ENCODE measurements around the gene THAP2. TPM values are rescaled to one million over a fixed set of nuclear protein-coding genes. Genes with fewer than 3 reads are reported as not detected.

THAP2 gene
- total and polyA plus RNA-seq, 2 donors (not counting 3 experiments of a cell fraction or from before 2014, with no cell fraction given): 1.4 to 4.4 TPM

DNA sequence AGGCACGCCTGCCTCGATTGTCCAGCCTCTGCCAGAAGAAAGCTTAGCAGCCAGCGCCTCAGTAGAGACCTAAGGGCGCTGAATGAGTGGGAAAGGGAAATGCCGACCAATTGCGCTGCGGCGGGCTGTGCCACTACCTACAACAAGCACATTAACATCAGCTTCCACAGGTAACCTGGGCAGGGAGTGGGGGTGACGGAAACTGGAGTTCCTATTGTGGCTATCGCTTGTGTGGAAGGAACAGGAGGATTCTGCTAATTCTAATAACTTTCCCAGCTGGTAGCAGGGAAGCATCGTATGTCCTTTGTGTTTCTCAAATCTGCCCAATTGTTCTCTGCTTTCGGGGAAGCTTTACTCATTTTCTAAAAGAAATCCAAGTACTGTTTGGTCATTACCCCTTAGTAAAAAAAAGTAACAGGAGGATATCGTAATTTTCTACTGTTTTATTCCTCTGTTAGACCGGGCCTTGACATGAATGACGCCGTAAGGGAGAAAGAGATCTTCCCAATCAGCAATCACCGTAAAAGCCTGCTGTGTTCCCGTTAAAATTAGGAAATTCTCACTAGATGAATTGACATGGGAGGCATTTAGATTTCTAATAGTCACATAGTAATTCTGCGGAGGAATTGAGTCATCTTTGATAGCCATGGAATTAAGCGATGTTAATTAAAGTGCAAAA lies 449 bp downstream of the THAP2 start:
- CTCF ChIA-PET: interaction anchor here (0.9 to 4.3 kb wide), 6 partner anchors 13 to 83 kb away, joined by 3 to 36 read pairs (median 12); partner anchors contain the start of gene TMEM19
- BruUV-seq (replicated peaks): TSS peak; percentile 62

More for the DNA sequence above, 449 bp downstream of the THAP2 start:
- Histone ChIP-seq H3K36me3 (ENCODE audit: control insufficient read depth in 2 of 2, extremely low read depth in 1 of 2, insufficient read depth in 2 of 2, low read length in 2 of 2) (peaks cover 0 to 2% of the 10 kb centered on the region in 2 experiments), H2AFZ (ENCODE audit: low read depth, low read length) (peak overlapping the region; percentile 7), H3K27ac (ENCODE audit: insufficient read depth, low read depth, low read length) (peak overlapping the region; percentile 56), H4K20me1 (replicated peaks; ENCODE audit: control insufficient read depth, extremely low read depth, insufficient read depth, low read length) (no peaks in the 10 kb centered on the region), H3K4me2 (ENCODE audit: insufficient read depth, low read length) (peak overlapping the region; percentile 74), H3K9me3 (replicated peaks; ENCODE audit: control insufficient read depth, insufficient read depth, low read length) (no peaks in the 10 kb centered on the region), H3K79me2 (ENCODE audit: control insufficient read depth, insufficient read depth, low read length) (peaks cover 47% of the 10 kb centered on the region), H3K9me1 (replicated peaks; ENCODE audit: control insufficient read depth, extremely low read depth, insufficient read depth, low read length) (no peaks in the 10 kb centered on the region), H3K9ac (replicated peaks; ENCODE audit: extremely low read depth, insufficient read depth, low read length) (peak overlapping the region; percentile 75), H3K4me3 (replicated peaks in 1 of 3; ENCODE audit: insufficient read depth in 1 of 3, low read depth in 1 of 3, low read length in 3 of 3) (peak overlapping the region; percentile 81 to 98 (median 92)), H3K27me3 (ENCODE audit: control insufficient read depth in 2 of 2, insufficient read depth in 2 of 2, low read length in 2 of 2) (no peaks in the 10 kb centered on the region), H3K4me1 (ENCODE audit: control insufficient read depth, extremely low read depth, insufficient read depth, low read length) (peaks cover 17% of the 10 kb centered on the region)
- DNase-seq (ENCODE audit: low read depth, low spot score): no peak
- peak; percentile 50 for FAIRE-seq
- dilution Hi-C loops (cut with MboI; ENCODE audit: extremely low pct_ligation_motif_present, low sequenced_read_pairs): no loop called here
- TF ChIP-seq FOS (IDR thresholded peaks at IDR 0.05; ENCODE audit: borderline replicate concordance, insufficient read depth, low read length) (no peak), MYC (IDR thresholded peaks at IDR 0.05; ENCODE audit: low read depth, low read length) (no peak), GATA2 (IDR thresholded peaks at IDR 0.05; ENCODE audit: insufficient read depth, insufficient read length, low read depth, low read length) (no peak), POLR2A (IDR thresholded peaks at IDR 0.05; ENCODE audit: low read depth, low read length) (no peak), EZH2 (IDR thresholded peaks at IDR 0.05; ENCODE audit: borderline replicate concordance, low read depth, low read length, severe bottlenecking) (no peak), JUN (IDR thresholded peaks at IDR 0.05; ENCODE audit: borderline replicate concordance, insufficient read depth, insufficient read length, low read depth) (no peak), POLR2AphosphoS5 (IDR thresholded peaks at IDR 0.05; ENCODE audit: insufficient read depth, low read depth, low read length) (no peak)
- TF ChIP-seq, protein P1, sequence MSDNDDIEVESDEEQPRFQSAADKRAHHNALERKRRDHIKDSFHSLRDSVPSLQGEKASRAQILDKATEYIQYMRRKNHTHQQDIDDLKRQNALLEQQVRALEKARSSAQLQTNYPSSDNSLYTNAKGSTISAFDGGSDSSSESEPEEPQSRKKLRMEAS (IDR thresholded peaks at IDR 0.05; ENCODE audit: insufficient read depth, insufficient read length): no peak
- TF ChIP-seq, protein P2, sequence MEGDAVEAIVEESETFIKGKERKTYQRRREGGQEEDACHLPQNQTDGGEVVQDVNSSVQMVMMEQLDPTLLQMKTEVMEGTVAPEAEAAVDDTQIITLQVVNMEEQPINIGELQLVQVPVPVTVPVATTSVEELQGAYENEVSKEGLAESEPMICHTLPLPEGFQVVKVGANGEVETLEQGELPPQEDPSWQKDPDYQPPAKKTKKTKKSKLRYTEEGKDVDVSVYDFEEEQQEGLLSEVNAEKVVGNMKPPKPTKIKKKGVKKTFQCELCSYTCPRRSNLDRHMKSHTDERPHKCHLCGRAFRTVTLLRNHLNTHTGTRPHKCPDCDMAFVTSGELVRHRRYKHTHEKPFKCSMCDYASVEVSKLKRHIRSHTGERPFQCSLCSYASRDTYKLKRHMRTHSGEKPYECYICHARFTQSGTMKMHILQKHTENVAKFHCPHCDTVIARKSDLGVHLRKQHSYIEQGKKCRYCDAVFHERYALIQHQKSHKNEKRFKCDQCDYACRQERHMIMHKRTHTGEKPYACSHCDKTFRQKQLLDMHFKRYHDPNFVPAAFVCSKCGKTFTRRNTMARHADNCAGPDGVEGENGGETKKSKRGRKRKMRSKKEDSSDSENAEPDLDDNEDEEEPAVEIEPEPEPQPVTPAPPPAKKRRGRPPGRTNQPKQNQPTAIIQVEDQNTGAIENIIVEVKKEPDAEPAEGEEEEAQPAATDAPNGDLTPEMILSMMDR (IDR thresholded peaks at IDR 0.05; ENCODE audit: extremely low read depth in 1 of 2, insufficient read depth in 1 of 2, low read depth in 1 of 2, low read length in 2 of 2): no peak
- POLR2A ChIA-PET: interaction anchor here (0.8 to 2.4 kb wide), 4 partner anchors 9 to 90 kb away, joined by 3 to 18 read pairs (median 4); partner anchors contain the start of genes RAB21 and TMEM19
- intact Hi-C loops (cut with micrococcal nuclease): loop anchor here (1.0 kb wide), 1 partner anchor 175 kb away; the partner anchor contains the start of gene TBC1D15

Data from endothelial cell of umbilical vein (primary cell).